ENCODE data around the gene DOK6.
"Not testable (repeated sequence)": the region's sequence is repeated elsewhere in the genome, so short reads cannot be mapped to it uniquely, and the experiment has no call there.

Gene DOK6

GRCh38 chr18:69647702-69648101, 247.0 kb downstream of the DOK6 start:
- no CpG with 5 or more reads among the region's 3 CpGs for WGBS, 2 experiments (ENCODE audit: insufficient coverage in 2 of 2)
- Histone ChIP-seq H3K4me1 (ENCODE audit: control insufficient read depth, insufficient read depth, low read length, poor library complexity, severe bottlenecking) (no peaks in the 10 kb centered on the region), H3K36me3 (ENCODE audit: control insufficient read depth, insufficient read depth, low read length) (no peaks in the 10 kb centered on the region), H3K27ac (ENCODE audit: low read depth, low read length, severe bottlenecking) (no peak overlapping the region), H3K4me3 (ENCODE audit: extremely low read depth, insufficient read depth, low read length, poor library complexity, severe bottlenecking) (no peak overlapping the region), H3K9me3 (ENCODE audit: control insufficient read depth, low read length) (no peaks in the 10 kb centered on the region)

- H3K9me3 ChIP-seq (ENCODE audit: control insufficient read depth, low read length) = no peaks in the 10 kb centered on the region
- no peak overlapping the region for H3K4me3 ChIP-seq (ENCODE audit: extremely low read depth, insufficient read depth, low read length, poor library complexity, severe bottlenecking)
- no peaks in the 10 kb centered on the region for H3K36me3 ChIP-seq (ENCODE audit: control insufficient read depth, insufficient read depth, low read length)
- 93 to 100% methylated on average over 2 to 3 of the region's 3 CpGs for WGBS, 2 experiments (ENCODE audit: insufficient coverage in 2 of 2)
- no peak overlapping the region for H3K27ac ChIP-seq (ENCODE audit: low read depth, low read length, severe bottlenecking)
- H3K4me1 ChIP-seq (ENCODE audit: control insufficient read depth, insufficient read depth, low read length, poor library complexity, severe bottlenecking) = no peaks in the 10 kb centered on the region
Measured at GRCh38 chr18:69648486-69648885, 247.8 kb downstream of the DOK6 start.

GRCh38 chr18:69649684-69650083, 249.0 kb downstream of the DOK6 start:
- no peak overlapping the region for H3K4me3 ChIP-seq (ENCODE audit: extremely low read depth, insufficient read depth, low read length, poor library complexity, severe bottlenecking)
- H3K36me3 ChIP-seq (ENCODE audit: control insufficient read depth, insufficient read depth, low read length) = no peaks in the 10 kb centered on the region
- H3K9me3 ChIP-seq (ENCODE audit: control insufficient read depth, low read length) = no peaks in the 10 kb centered on the region
- no peak overlapping the region for H3K27ac ChIP-seq (ENCODE audit: low read depth, low read length, severe bottlenecking)
- H3K4me1 ChIP-seq (ENCODE audit: control insufficient read depth, insufficient read depth, low read length, poor library complexity, severe bottlenecking) = no peaks in the 10 kb centered on the region
- no CpG with 5 or more reads among the region's 2 CpGs for WGBS, 2 experiments (ENCODE audit: insufficient coverage in 2 of 2)

- Histone ChIP-seq H3K9me3 (ENCODE audit: control insufficient read depth, low read length) (no peaks in the 10 kb centered on the region), H3K27ac (ENCODE audit: low read depth, low read length, severe bottlenecking) (no peak overlapping the region), H3K4me1 (ENCODE audit: control insufficient read depth, insufficient read depth, low read length, poor library complexity, severe bottlenecking) (no peaks in the 10 kb centered on the region), H3K36me3 (ENCODE audit: control insufficient read depth, insufficient read depth, low read length) (no peaks in the 10 kb centered on the region), H3K4me3 (ENCODE audit: extremely low read depth, insufficient read depth, low read length, poor library complexity, severe bottlenecking) (no peak overlapping the region)
- WGBS, 2 experiments (ENCODE audit: insufficient coverage in 2 of 2) = 74 to 95% methylated on average over 4 to 5 of the region's 5 CpGs
Measured at GRCh38 chr18:69651243-69651642, 250.6 kb downstream of the DOK6 start.

GRCh38 chr18:69655816-69656215, 255.1 kb downstream of the DOK6 start:
- Histone ChIP-seq H3K4me1 (ENCODE audit: control insufficient read depth, insufficient read depth, low read length, poor library complexity, severe bottlenecking) (no peaks in the 10 kb centered on the region), H3K4me3 (ENCODE audit: extremely low read depth, insufficient read depth, low read length, poor library complexity, severe bottlenecking) (no peak overlapping the region), H3K9me3 (ENCODE audit: control insufficient read depth, low read length) (no peaks in the 10 kb centered on the region), H3K36me3 (ENCODE audit: control insufficient read depth, insufficient read depth, low read length) (no peaks in the 10 kb centered on the region), H3K27ac (ENCODE audit: low read depth, low read length, severe bottlenecking) (no peak overlapping the region)

- no peaks in the 10 kb centered on the region for H3K36me3 ChIP-seq (ENCODE audit: control insufficient read depth, insufficient read depth, low read length)
- WGBS, 2 experiments (ENCODE audit: insufficient coverage in 2 of 2) = no CpG with 5 or more reads among the region's 4 CpGs
- H3K4me3 ChIP-seq (ENCODE audit: extremely low read depth, insufficient read depth, low read length, poor library complexity, severe bottlenecking) = no peak overlapping the region
- H3K4me1 ChIP-seq (ENCODE audit: control insufficient read depth, insufficient read depth, low read length, poor library complexity, severe bottlenecking) = no peaks in the 10 kb centered on the region
- no peak overlapping the region for H3K27ac ChIP-seq (ENCODE audit: low read depth, low read length, severe bottlenecking)
- H3K9me3 ChIP-seq (ENCODE audit: control insufficient read depth, low read length) = no peaks in the 10 kb centered on the region
Measured at GRCh38 chr18:69658103-69658502, 257.4 kb downstream of the DOK6 start.

- H3K4me1 ChIP-seq (ENCODE audit: control insufficient read depth, insufficient read depth, low read length, poor library complexity, severe bottlenecking) = peaks cover 3% of the 10 kb centered on the region
- no peaks in the 10 kb centered on the region for H3K36me3 ChIP-seq (ENCODE audit: control insufficient read depth, insufficient read depth, low read length)
- no peak overlapping the region for H3K4me3 ChIP-seq (ENCODE audit: extremely low read depth, insufficient read depth, low read length, poor library complexity, severe bottlenecking)
- no peaks in the 10 kb centered on the region for H3K9me3 ChIP-seq (ENCODE audit: control insufficient read depth, low read length)
- no peak overlapping the region for H3K27ac ChIP-seq (ENCODE audit: low read depth, low read length, severe bottlenecking)
- no CpG with 5 or more reads among the region's 2 CpGs for WGBS, 2 experiments (ENCODE audit: insufficient coverage in 2 of 2)
Measured at GRCh38 chr18:69658685-69659084, 258.0 kb downstream of the DOK6 start.

GRCh38 chr18:69659142-69659651, 258.5 kb downstream of the DOK6 start:
- no peaks in the 10 kb centered on the region for H3K36me3 ChIP-seq (ENCODE audit: control insufficient read depth, insufficient read depth, low read length)
- H3K9me3 ChIP-seq (ENCODE audit: control insufficient read depth, low read length) = no peaks in the 10 kb centered on the region
- no peak overlapping the region for H3K4me3 ChIP-seq (ENCODE audit: extremely low read depth, insufficient read depth, low read length, poor library complexity, severe bottlenecking)
- no peak overlapping the region for H3K27ac ChIP-seq (ENCODE audit: low read depth, low read length, severe bottlenecking)
- WGBS, 2 experiments (ENCODE audit: insufficient coverage in 2 of 2) = 82 to 84% methylated on average over 6 of the region's 6 CpGs
- H3K4me1 ChIP-seq (ENCODE audit: control insufficient read depth, insufficient read depth, low read length, poor library complexity, severe bottlenecking) = peaks cover 4% of the 10 kb centered on the region

GRCh38 chr18:69662090-69662489, 261.4 kb downstream of the DOK6 start:
- H3K9me3 ChIP-seq (ENCODE audit: control insufficient read depth, low read length); H3K4me3 ChIP-seq (ENCODE audit: extremely low read depth, insufficient read depth, low read length, poor library complexity, severe bottlenecking); H3K36me3 ChIP-seq (ENCODE audit: control insufficient read depth, insufficient read depth, low read length); H3K27ac ChIP-seq (ENCODE audit: low read depth, low read length, severe bottlenecking); H3K4me1 ChIP-seq (ENCODE audit: control insufficient read depth, insufficient read depth, low read length, poor library complexity, severe bottlenecking): not testable (repeated sequence)
- WGBS, 2 experiments (ENCODE audit: insufficient coverage in 2 of 2) = 100% methylated on average over 1 of the region's 5 CpGs; no CpG with 5 or more reads in 1 of the 2 experiments

GRCh38 chr18:69664399-69664798, 263.7 kb downstream of the DOK6 start:
- 0% methylated on average over 1 of the region's 3 CpGs; no CpG with 5 or more reads in 1 of the 2 experiments for WGBS, 2 experiments (ENCODE audit: insufficient coverage in 2 of 2)
- Histone ChIP-seq H3K27ac (ENCODE audit: low read depth, low read length, severe bottlenecking) (no peak overlapping the region), H3K36me3 (ENCODE audit: control insufficient read depth, insufficient read depth, low read length) (no peaks in the 10 kb centered on the region), H3K9me3 (ENCODE audit: control insufficient read depth, low read length) (no peaks in the 10 kb centered on the region), H3K4me3 (ENCODE audit: extremely low read depth, insufficient read depth, low read length, poor library complexity, severe bottlenecking) (no peak overlapping the region), H3K4me1 (ENCODE audit: control insufficient read depth, insufficient read depth, low read length, poor library complexity, severe bottlenecking) (peaks cover 8% of the 10 kb centered on the region)

GRCh38 chr18:69674292-69674877, 273.7 kb downstream of the DOK6 start:
- WGBS, 2 experiments (ENCODE audit: insufficient coverage in 2 of 2) = 82 to 93% methylated on average over 2 of the region's 2 CpGs
- no peak overlapping the region for H3K27ac ChIP-seq (ENCODE audit: low read depth, low read length, severe bottlenecking)
- no peaks in the 10 kb centered on the region for H3K9me3 ChIP-seq (ENCODE audit: control insufficient read depth, low read length)
- H3K4me1 ChIP-seq (ENCODE audit: control insufficient read depth, insufficient read depth, low read length, poor library complexity, severe bottlenecking) = no peaks in the 10 kb centered on the region
- no peak overlapping the region for H3K4me3 ChIP-seq (ENCODE audit: extremely low read depth, insufficient read depth, low read length, poor library complexity, severe bottlenecking)
- no peaks in the 10 kb centered on the region for H3K36me3 ChIP-seq (ENCODE audit: control insufficient read depth, insufficient read depth, low read length)

Data from mesodermal cell (in vitro differentiated cells).